ENCODE results near the gene GREB1. TPM values are rescaled to one million over a fixed set of nuclear protein-coding genes. Genes with fewer than 3 reads are reported as not detected.
A peak's percentile ranks its signal among the peaks of the same experiment; 100 is the strongest.

The GREB1 gene
- total and polyA plus RNA-seq, 2 of the 13 experiments (the other 11 are each of a cell fraction or from before 2014, with no cell fraction given) = 31.3 to 61.2 TPM

GRCh38 chr2:11534746-11535484, 1.1 kb downstream of the GREB1 start:
- H3K4me1 ChIP-seq (ENCODE audit: insufficient read depth, low read length) = peaks cover 96% of the 10 kb centered on the region
- DNase-seq (ENCODE audit: low spot score) = no peak
- 80% methylated on average over 7 of the region's 7 CpGs for WGBS (ENCODE audit: low lambda C conversion rate)
- H3K27ac ChIP-seq (ENCODE audit: extremely low read length, insufficient read depth, low read length) = peak overlapping the region; percentile 59
- intact Hi-C loops (cut with micrococcal nuclease; ENCODE audit: unreplicated experiment) (loop anchor here (10.0 kb wide), 1 partner anchor 170 kb away; no protein-coding TSS in a partner anchor), in situ Hi-C loops (cut with HindIII; ENCODE audit: extremely low pct_ligation_motif_present, low pct_unique_long_range_greater_than_20kb) (loop anchor here (5.0 kb wide), 1 partner anchor 38 kb away; no protein-coding TSS in a partner anchor)
- H3K27me3 ChIP-seq (ENCODE audit: control insufficient read depth in 1 of 2, insufficient read depth in 2 of 2, low read length in 2 of 2) = no peaks in the 10 kb centered on the region
- POLR2A ChIA-PET = interaction anchor here (1.1 to 5.2 kb wide), 5 partner anchors 9 to 35 kb away, joined by 3 to 48 read pairs (median 9); no protein-coding TSS in a partner anchor
- no peak overlapping the region for H3K9ac ChIP-seq (ENCODE audit: insufficient read depth, low read depth, low read length)
- FAIRE-seq = peak; percentile 30
- no peak for ATAC-seq
- H3K4me2 ChIP-seq (ENCODE audit: low read depth, low read length) = 0 out of 2 replicates have a peak overlapping the region, but pooled peaks have one; percentile 9
- no TSS peak for BruUV-seq (replicated peaks)
- CTCF ChIA-PET (ENCODE audit: low intra/inter-chr PET ratio, low total read pairs) = no interaction called here
- H2AFZ ChIP-seq (ENCODE audit: low read length) = no peak overlapping the region
- no peaks in the 10 kb centered on the region for H3K9me3 ChIP-seq (ENCODE audit: low read length)
- H3K36me3 ChIP-seq (replicated peaks in 1 of 2; ENCODE audit: control insufficient read depth in 1 of 2, insufficient read depth in 2 of 2, low read length in 2 of 2) = peaks cover 0 to 5% of the 10 kb centered on the region in 2 experiments; a peak in 1 of 5 replicates
- no peak overlapping the region for H3K4me3 ChIP-seq (replicated peaks in 1 of 3; ENCODE audit: insufficient read depth in 1 of 3, low read depth in 2 of 3, low read length in 3 of 3)
- peaks cover 81% of the 10 kb centered on the region for H3K79me2 ChIP-seq (ENCODE audit: insufficient read depth, low read length)
- H4K20me1 ChIP-seq (ENCODE audit: insufficient read depth, low read length) = no peaks in the 10 kb centered on the region
- TF ChIP-seq TEAD3 (CRISPR knock-in tag; optimal IDR thresholded peaks at IDR 0.05; ENCODE audit: borderline replicate concordance) (no peak), GATAD2A (CRISPR knock-in tag; IDR thresholded peaks at IDR 0.05) (peak; percentile 43; the same call in 1 of the 2 replicates), ZNF343 (CRISPR knock-in tag; IDR thresholded peaks at IDR 0.05) (no peak), YY1 (IDR thresholded peaks at IDR 0.05; ENCODE audit: insufficient read depth, insufficient replicate concordance, low read depth, low read length) (peak; percentile 6), ZNF737 (CRISPR knock-in tag; IDR thresholded peaks at IDR 0.05; ENCODE audit: borderline replicate concordance) (no peak), ZNF768 (CRISPR knock-in tag; IDR thresholded peaks at IDR 0.05) (0 out of 2 replicates have a peak, but pooled peaks have one; percentile 20), ZNF687 (CRISPR knock-in tag; IDR thresholded peaks at IDR 0.05) (peak; percentile 20; the same call in 1 of the 2 replicates), STAG1 (CRISPR knock-in tag; IDR thresholded peaks at IDR 0.05) (peak; percentile 33), ZNF317 (CRISPR knock-in tag; IDR thresholded peaks at IDR 0.05) (0 out of 2 replicates have a peak, but pooled peaks have one; percentile 49), KMT2A (CRISPR knock-in tag; IDR thresholded peaks at IDR 0.05) (0 out of 2 replicates have a peak, but pooled peaks have one; percentile 19), HNF4A (CRISPR knock-in tag; IDR thresholded peaks at IDR 0.05) (0 out of 2 replicates have a peak, but pooled peaks have one; percentile 16), RELA (CRISPR knock-in tag; IDR thresholded peaks at IDR 0.05) (no peak), XRCC5 (optimal IDR thresholded peaks at IDR 0.05; ENCODE audit: low read length) (peak; percentile 52), ZMYM3 (CRISPR knock-in tag; IDR thresholded peaks at IDR 0.05) (0 out of 2 replicates have a peak, but pooled peaks have one; percentile 31)
- TF ChIP-seq, protein P1, sequence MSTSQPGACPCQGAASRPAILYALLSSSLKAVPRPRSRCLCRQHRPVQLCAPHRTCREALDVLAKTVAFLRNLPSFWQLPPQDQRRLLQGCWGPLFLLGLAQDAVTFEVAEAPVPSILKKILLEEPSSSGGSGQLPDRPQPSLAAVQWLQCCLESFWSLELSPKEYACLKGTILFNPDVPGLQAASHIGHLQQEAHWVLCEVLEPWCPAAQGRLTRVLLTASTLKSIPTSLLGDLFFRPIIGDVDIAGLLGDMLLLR (CRISPR knock-in tag; IDR thresholded peaks at IDR 0.05) = no peak
- TF ChIP-seq, protein P2, sequence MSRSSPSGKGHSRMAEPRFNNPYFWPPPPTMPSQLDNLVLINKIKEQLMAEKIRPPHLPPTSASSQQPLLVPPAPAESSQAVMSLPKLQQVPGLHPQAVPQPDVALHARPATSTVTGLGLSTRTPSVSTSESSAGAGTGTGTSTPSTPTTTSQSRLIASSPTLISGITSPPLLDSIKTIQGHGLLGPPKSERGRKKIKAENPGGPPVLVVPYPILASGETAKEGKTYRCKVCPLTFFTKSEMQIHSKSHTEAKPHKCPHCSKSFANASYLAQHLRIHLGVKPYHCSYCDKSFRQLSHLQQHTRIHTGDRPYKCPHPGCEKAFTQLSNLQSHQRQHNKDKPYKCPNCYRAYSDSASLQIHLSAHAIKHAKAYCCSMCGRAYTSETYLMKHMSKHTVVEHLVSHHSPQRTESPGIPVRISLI (CRISPR knock-in tag; IDR thresholded peaks at IDR 0.05; ENCODE audit: borderline replicate concordance) = no peak

Data from HepG2 (cell line).